Kidney epithelial cell (primary cell): ENCODE data around the gene ITPKA. TPM values are rescaled to one million over a fixed set of nuclear protein-coding genes. Genes with fewer than 3 reads are reported as not detected.

Experiments
- DNase-seq: peaks from one replicate; pipeline ENCODE4 v3.0.0-alpha.2; 2010; ENCODE audit warnings: low read depth
- H3K27me3 ChIP-seq: 2 replicates; pipeline ENCODE4 v1.6.0; 2011; ENCODE audit warnings: low read length; ENCODE audit not compliant: control insufficient read depth, insufficient read depth
- H3K36me3 ChIP-seq: 2 replicates; pipeline ENCODE4 v1.5.1; 2011; ENCODE audit warnings: low read length; ENCODE audit not compliant: control insufficient read depth, insufficient read depth
- H3K4me3 ChIP-seq: 2 replicates; pipeline ENCODE4 v1.5.1; 2011; ENCODE audit warnings: low read depth, mild to moderate bottlenecking, control low read depth, low read length
- CTCF ChIP-seq: IDR thresholded peaks from 2 replicates; pipeline ENCODE4 v1.5.1; 2011; ENCODE audit warnings: mild to moderate bottlenecking, moderate library complexity, low read length, control low read depth, inconsistent platforms; ENCODE audit not compliant: insufficient read depth, poor library complexity, severe bottlenecking
- total RNA-seq: library from RNA; depleted of rRNA; stranded (reverse); fragments of >200 nt; gene quantifications from 2 replicates; pipeline ENCODE4 v1.2.3, GENCODE V29; 2015

The ITPKA gene
- total RNA-seq, 1 donor from 2014 or later, result 115 TPM

- TF ChIP-seq CTCF, result no peak
- H3K27me3 ChIP-seq, result peaks cover 47% of the 10 kb centered on the region
- no peaks in the 10 kb centered on the region for H3K36me3 ChIP-seq
- no peak overlapping the region for H3K4me3 ChIP-seq
- DNase-seq, result no peak
Observed at GRCh38 chr15:41498657-41499056, 5.0 kb downstream of the ITPKA start.

GRCh38 chr15:41499109-41499851 lies 5.6 kb downstream of the ITPKA start:
- no peak for TF ChIP-seq CTCF
- H3K27me3 ChIP-seq, result peaks cover 43% of the 10 kb centered on the region

GRCh38 chr15:41501191-41501917 lies 7.7 kb downstream of the ITPKA start:
- DNase-seq, result no peak
- no peak for TF ChIP-seq CTCF
- peaks cover 27% of the 10 kb centered on the region for H3K27me3 ChIP-seq
- no peaks in the 10 kb centered on the region for H3K36me3 ChIP-seq
- H3K4me3 ChIP-seq, result peak overlapping the region; percentile 29

More at GRCh38 chr15:41499109-41499851, 5.6 kb downstream of the ITPKA start:
- DNase-seq, result no peak
- Histone ChIP-seq H3K4me3 (no peak overlapping the region), H3K36me3 (no peaks in the 10 kb centered on the region)

GRCh38 chr15:41501931-41502794 lies 8.5 kb downstream of the ITPKA start:
- no peak for TF ChIP-seq CTCF
- H3K4me3 ChIP-seq, result no peak overlapping the region
- H3K36me3 ChIP-seq, result no peaks in the 10 kb centered on the region
- H3K27me3 ChIP-seq, result peaks cover 25% of the 10 kb centered on the region
- no peak for DNase-seq

- Histone ChIP-seq H3K27me3 (peaks cover 25% of the 10 kb centered on the region), H3K4me3 (no peak overlapping the region), H3K36me3 (no peaks in the 10 kb centered on the region)
- DNase-seq, result no peak
- TF ChIP-seq CTCF, result no peak
Observed at GRCh38 chr15:41502795-41503668, 9.4 kb downstream of the ITPKA start.
